Measurements from ENCODE around the gene EXT2. TPM values are rescaled to one million over a fixed set of nuclear protein-coding genes. Genes with fewer than 3 reads are reported as not detected.
A peak's percentile ranks its signal among the peaks of the same experiment; 100 is the strongest.

The EXT2 gene
- total and polyA plus RNA-seq, 2 experiments from 2014 or later: 15.9 to 48.6 TPM

DNA sequence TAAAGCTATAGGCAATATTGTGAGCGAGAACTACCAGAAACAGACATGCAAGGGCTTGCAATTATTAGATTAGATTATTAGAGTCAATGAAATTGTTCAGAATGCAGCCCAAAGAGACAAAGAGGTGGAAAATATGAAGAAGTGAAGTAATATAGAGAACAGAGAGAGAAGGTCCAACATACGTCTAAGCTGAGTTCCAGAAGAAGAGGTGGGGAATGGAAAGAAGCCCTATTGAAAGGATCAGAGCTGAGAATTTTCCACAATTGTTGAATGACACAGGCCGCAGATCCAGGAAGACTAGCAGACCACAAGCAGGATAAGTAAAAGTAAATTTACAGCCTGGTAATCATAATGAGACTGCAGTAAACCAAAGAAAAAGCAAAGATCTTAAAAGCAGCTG lies 93.2 kb downstream of the EXT2 start (continued):
- TF ChIP-seq CTCF (conservative IDR thresholded peaks at IDR 0.05; ENCODE audit: low read depth in 2 of 2) (no peak), STAT1 (IDR thresholded peaks at IDR 0.05; ENCODE audit: unreplicated experiment) (no peak), POLR2AphosphoS5 (IDR thresholded peaks at IDR 0.05; ENCODE audit: low read depth) (no peak), EZH2 (IDR thresholded peaks at IDR 0.05; ENCODE audit: low read depth, unreplicated experiment) (no peak), ZNF114 (CRISPR knock-in tag; IDR thresholded peaks at IDR 0.05) (no peak), CREB1 (CRISPR knock-in tag; IDR thresholded peaks at IDR 0.05; ENCODE audit: low read depth) (no peak), ZNF331 (CRISPR knock-in tag; IDR thresholded peaks at IDR 0.05; ENCODE audit: low read depth) (no peak), NANOG (IDR thresholded peaks at IDR 0.05; ENCODE audit: borderline replicate concordance) (no peak)
- TF ChIP-seq, protein P1, sequence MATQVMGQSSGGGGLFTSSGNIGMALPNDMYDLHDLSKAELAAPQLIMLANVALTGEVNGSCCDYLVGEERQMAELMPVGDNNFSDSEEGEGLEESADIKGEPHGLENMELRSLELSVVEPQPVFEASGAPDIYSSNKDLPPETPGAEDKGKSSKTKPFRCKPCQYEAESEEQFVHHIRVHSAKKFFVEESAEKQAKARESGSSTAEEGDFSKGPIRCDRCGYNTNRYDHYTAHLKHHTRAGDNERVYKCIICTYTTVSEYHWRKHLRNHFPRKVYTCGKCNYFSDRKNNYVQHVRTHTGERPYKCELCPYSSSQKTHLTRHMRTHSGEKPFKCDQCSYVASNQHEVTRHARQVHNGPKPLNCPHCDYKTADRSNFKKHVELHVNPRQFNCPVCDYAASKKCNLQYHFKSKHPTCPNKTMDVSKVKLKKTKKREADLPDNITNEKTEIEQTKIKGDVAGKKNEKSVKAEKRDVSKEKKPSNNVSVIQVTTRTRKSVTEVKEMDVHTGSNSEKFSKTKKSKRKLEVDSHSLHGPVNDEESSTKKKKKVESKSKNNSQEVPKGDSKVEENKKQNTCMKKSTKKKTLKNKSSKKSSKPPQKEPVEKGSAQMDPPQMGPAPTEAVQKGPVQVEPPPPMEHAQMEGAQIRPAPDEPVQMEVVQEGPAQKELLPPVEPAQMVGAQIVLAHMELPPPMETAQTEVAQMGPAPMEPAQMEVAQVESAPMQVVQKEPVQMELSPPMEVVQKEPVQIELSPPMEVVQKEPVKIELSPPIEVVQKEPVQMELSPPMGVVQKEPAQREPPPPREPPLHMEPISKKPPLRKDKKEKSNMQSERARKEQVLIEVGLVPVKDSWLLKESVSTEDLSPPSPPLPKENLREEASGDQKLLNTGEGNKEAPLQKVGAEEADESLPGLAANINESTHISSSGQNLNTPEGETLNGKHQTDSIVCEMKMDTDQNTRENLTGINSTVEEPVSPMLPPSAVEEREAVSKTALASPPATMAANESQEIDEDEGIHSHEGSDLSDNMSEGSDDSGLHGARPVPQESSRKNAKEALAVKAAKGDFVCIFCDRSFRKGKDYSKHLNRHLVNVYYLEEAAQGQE (IDR thresholded peaks at IDR 0.05; ENCODE audit: unreplicated experiment): no peak
- TF ChIP-seq, protein P2, sequence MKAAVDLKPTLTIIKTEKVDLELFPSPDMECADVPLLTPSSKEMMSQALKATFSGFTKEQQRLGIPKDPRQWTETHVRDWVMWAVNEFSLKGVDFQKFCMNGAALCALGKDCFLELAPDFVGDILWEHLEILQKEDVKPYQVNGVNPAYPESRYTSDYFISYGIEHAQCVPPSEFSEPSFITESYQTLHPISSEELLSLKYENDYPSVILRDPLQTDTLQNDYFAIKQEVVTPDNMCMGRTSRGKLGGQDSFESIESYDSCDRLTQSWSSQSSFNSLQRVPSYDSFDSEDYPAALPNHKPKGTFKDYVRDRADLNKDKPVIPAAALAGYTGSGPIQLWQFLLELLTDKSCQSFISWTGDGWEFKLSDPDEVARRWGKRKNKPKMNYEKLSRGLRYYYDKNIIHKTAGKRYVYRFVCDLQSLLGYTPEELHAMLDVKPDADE (IDR thresholded peaks at IDR 0.05): no peak

GRCh38 chr11:44189986-44190882 lies 94.8 kb downstream of the EXT2 start:
- no peak overlapping the region for H2AFZ ChIP-seq
- H3K4me3 ChIP-seq: no peak overlapping the region
- H3K36me3 Mint-ChIP-seq (ENCODE audit: low read depth): peaks cover 39% of the 10 kb centered on the region
- TF ChIP-seq CTCF (conservative IDR thresholded peaks at IDR 0.05; ENCODE audit: low read depth in 2 of 2) (no peak), JUNB (IDR thresholded peaks at IDR 0.05; ENCODE audit: unreplicated experiment) (no peak), EZH2 (IDR thresholded peaks at IDR 0.05; ENCODE audit: low read depth, unreplicated experiment) (no peak), EZH2phosphoT487 (IDR thresholded peaks at IDR 0.05; ENCODE audit: unreplicated experiment) (no peak), ZNF114 (CRISPR knock-in tag; IDR thresholded peaks at IDR 0.05) (no peak), POLR2AphosphoS5 (IDR thresholded peaks at IDR 0.05; ENCODE audit: low read depth) (no peak), CREB1 (CRISPR knock-in tag; IDR thresholded peaks at IDR 0.05; ENCODE audit: low read depth) (no peak)
- TF ChIP-seq, protein P1 (IDR thresholded peaks at IDR 0.05; ENCODE audit: unreplicated experiment): no peak

More at GRCh38 chr11:44189986-44190882, 94.8 kb downstream of the EXT2 start:
- Histone ChIP-seq H3K27me3 (ENCODE audit: insufficient read depth) (no peaks in the 10 kb centered on the region), H3K36me3 (ENCODE audit: insufficient read depth) (0 out of 2 replicates have a peak, but pooled peaks cover 4% of the 10 kb centered on the region), H3F3A (replicated peaks; ENCODE audit: low read depth) (no peaks in the 10 kb centered on the region), H3K27ac (ENCODE audit: low read depth) (0 out of 2 replicates have a peak overlapping the region, but pooled peaks have one; percentile 16), H3K9me2 (ENCODE audit: insufficient read depth) (no peaks in the 10 kb centered on the region; the same call in 1 of the 2 replicates), H3K4me2 (0 out of 2 replicates have a peak overlapping the region, but pooled peaks have one; percentile 24), H4K20me1 (replicated peaks; ENCODE audit: insufficient read depth) (no peaks in the 10 kb centered on the region), H3K79me2 (replicated peaks; ENCODE audit: insufficient read depth) (no peaks in the 10 kb centered on the region), H3K4me1 (ENCODE audit: insufficient read depth) (peaks cover 18% of the 10 kb centered on the region)
- Mint-ChIP-seq H3K9me3 (peaks cover 29% of the 10 kb centered on the region), H3K4me1 (peaks cover 24% of the 10 kb centered on the region), H3K27me3 (ENCODE audit: insufficient read depth, low read depth, poor library complexity) (peaks cover 9% of the 10 kb centered on the region), H3K4me3 (no peak overlapping the region), H3K27ac (no peak overlapping the region)
- ATAC-seq: no peak
- no peak for DNase-seq (ENCODE audit: low spot score)
